GM19463 (cell line): ENCODE results near the gene LASP1.
"Not testable (repeated sequence)": the region's sequence is repeated elsewhere in the genome, so short reads cannot be mapped to it uniquely, and the experiment has no call there.

ENCODE experiments used
- ATAC-seq: cut with Tn5 transposase; IDR thresholded peaks from one replicate; pipeline ENCODE4 v1.9.1; 2021; ENCODE audit warnings: mild to moderate bottlenecking, moderate library complexity; ENCODE audit not compliant: unreplicated experiment

The LASP1 gene

DNA sequence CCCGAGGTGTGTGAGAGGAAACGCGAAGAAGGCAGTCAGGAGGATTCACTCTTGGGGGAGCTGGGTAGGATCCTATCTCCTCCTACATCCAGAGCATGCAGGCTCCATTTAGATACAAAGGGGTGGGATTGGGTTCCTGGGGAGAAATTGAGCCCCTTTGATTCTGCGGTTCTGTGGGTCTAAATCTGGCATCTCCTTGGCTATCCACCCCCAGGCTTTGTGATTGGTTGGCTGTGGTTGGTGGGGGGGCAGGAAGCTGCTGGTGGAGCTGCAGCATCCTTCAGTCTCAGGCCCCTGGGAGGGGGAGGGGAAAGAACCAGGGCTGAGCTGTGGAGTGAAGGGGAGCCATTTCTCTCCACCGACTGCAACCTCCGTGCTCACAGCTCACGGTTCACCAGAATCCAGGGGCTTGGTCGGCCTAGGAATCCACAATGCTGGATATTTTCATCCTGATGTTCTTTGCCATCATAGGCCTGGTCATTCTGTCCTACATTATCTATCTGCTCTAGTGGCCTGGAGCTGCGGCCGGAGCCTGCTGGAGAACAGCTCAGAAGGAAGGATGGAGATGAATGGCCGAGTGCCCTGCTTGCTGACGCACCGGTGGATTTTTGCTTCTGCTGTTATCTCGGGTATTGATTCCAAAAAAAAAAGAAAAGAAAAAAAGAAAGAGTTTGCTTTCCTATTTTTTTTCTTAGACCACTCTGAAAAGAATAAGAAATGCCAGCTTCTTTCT, 55.6 kb downstream of the LASP1 start, which contains the start of gene LASP1NB:
Gene LASP1NB (plus strand): TSS at position 352 of the 733 bp plus-strand sequence.
- ATAC-seq: no peak

DNA sequence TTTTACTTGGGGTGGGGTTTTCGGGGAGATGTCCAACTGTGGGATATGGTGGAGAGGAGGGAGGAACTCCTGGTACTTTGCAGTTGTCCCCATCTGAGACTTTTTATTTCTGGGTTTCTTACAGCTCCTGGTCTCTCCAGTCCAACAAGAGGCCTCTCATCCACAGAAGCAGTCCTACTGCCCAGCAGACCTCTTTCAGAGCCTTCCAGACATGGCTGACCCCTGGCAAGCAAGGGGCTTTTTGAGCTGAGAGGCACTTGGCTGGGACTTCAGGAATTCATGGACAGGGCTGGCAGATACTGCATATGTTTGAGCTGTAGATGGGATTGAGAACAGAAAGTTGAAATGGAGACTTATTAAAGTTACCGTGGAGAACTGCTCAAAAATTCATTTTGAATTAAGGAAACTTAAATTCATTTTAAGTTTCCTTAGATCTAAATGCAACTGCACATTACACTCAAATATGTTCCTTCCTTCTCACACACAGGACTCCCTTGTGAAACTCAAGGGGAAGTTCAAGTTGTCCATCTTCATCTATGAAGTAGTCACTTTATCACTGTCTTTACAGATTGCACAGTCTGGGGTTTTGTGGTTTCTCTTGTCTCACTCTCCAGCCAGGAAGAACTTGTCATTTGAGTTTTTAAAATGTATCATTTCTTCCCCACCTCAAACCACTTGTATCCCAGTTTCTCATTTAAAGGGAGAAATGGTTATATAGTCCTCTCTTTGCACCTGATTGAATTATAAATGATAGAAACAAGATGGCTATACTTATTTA, 56.6 kb downstream of the LASP1 start:
- no peak for ATAC-seq

DNA sequence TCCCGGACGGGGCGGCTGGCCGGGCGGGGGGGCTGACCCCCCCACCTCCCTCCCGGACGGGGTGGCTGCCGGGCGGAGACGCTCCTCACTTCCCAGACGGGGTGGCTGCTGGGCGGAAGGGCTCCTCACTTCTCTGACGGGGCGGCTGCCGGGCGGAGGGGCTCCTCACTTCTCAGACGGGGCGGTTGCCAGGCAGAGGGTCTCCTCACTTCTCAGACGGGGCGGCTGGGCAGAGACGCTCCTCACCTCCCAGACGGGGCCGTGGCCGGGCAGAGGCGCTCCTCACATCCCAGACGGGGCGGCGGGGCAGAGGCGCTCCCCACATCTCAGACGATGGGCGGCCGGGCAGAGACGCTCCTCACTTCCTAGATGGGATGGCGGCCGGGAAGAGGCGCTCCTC, 60.9 kb downstream of the LASP1 start:
- not testable (repeated sequence) for ATAC-seq

GRCh38 chr17:38933962-38934361, 64.1 kb downstream of the LASP1 start:
- ATAC-seq: not testable (repeated sequence)

DNA sequence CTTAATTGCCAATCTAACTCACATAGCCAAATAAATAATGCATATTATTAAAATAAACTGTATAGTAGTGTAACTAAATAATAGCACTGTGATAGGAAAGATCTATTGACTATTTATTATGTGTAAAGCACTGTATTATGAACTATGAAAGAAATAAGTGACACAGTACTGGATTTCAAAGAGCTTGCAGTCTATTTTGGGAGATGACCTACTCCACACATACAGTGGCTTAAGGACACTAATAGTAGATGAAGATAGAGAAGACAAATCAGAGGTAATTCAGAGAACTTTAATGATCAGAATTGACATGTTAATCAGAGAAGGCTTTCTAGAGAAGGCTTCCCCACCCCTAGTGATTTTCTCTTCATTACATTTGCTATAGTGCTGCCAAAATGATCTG, 70.1 kb downstream of the LASP1 start:
- no peak for ATAC-seq

- ATAC-seq: no peak
These were observed 70.5 kb downstream of the LASP1 start for GRCh38 chr17:38940404-38940803.

DNA sequence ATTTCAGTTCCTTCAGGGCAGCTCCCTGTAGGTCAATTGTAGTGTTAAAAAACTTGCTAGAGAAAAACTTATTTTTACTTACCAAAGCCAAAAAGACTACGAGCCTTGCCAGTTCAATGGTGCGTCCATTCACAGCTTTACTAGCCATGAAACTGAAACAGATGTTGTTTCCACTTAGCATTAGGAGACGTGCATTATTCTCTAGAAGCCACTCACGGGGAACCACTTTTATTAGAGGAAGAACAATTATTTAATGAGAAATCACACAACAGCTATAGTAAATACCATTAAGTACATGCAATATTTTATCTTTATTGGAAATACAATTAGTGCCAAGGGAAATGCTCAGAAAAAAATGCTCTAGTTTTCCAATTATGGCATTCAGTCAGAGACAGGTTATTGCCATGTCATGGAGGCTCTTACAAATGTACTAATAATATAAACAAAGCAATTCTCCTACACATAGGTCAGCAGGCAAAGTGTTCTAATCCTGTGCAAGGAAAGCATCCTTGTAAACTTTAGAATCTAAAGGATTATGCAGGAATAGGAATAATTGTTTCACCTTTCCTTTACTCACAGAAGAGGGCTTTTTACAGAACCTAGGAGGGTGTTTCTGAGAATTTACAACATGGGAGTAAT, 73.0 kb downstream of the LASP1 start:
- no peak for ATAC-seq

DNA sequence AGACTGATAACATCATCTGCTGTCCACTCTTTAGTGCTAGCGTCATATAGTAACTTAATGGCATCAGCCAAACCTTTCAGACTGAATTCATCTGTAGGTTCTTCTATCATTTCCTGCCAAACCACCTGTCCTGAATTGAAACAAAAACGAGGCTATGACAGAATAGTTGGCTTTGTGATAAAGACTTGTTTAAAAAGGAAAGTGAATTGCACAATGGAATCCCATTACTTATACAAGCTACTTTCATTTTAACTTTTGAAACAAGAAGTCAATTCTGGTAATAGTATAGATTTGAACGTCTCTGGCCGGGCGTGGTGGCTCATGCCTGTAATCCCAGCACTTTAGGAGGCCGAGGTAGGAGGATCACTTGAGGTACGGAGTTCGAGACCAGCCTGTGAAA, 73.7 kb downstream of the LASP1 start:
- ATAC-seq: no peak

GRCh38 chr17:38947189-38947588, 77.3 kb downstream of the LASP1 start:
- ATAC-seq: no peak

DNA sequence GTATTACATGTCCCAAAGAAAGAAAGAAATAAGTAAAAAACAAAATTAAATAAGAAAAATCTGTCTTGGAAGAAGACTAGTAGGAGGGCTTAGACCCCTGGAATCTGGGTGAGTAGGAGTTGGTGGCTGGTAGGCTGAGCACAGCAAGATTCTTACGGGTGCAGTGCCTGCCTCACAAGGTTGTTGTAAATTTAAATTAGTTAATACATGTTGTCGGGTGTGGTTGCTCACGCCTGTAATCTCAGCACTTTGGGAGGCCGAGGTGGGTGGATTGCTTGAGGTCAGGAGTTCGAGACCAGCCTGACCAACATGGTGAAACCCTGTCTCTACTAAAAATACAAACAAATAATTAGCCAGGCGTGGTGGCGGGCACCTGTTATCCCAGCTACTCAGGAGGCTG, 83.9 kb downstream of the LASP1 start:
- ATAC-seq: not testable (repeated sequence)

DNA sequence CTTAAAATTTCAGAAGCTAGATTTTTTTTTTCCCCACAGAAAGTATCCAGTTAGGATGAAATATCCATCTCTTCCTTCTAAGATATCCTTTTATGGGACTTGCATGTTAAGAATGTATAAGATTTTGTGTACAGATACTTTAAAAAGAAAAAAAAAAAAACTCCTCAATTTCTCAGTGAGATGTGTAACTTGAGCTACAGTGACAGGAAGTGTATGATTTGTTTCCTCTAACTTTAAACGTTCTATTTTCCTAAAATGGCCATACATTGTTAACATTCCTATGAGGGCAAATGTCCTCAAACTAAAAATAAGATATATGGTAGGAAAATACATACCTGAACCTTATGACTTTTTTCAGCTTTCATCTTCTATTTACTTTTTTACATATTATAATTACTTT, 88.5 kb downstream of the LASP1 start:
- no peak for ATAC-seq

GRCh38 chr17:38958756-38959155, 88.9 kb downstream of the LASP1 start:
- no peak for ATAC-seq

- ATAC-seq: no peak
These were observed 89.7 kb downstream of the LASP1 start for GRCh38 chr17:38959508-38959907.

DNA sequence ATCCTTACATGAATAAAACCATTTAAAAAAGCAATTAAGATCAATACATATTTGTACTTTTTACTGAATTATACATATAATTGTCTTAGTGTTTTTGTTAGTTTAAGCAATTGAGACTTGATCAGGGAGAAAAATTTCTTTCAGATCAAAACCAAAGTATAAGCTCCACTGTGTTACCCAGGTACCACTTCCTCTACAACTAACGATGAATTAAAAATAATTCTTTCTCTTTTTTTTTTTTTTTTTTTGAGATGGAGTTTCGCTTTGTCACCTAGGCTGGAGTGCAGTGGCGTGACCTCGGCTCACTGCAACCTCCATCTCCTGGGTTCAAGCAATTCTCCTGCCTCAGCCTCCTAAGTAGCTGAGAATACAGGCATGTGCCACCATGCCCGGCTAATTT, 90.5 kb downstream of the LASP1 start:
- no peak for ATAC-seq

DNA sequence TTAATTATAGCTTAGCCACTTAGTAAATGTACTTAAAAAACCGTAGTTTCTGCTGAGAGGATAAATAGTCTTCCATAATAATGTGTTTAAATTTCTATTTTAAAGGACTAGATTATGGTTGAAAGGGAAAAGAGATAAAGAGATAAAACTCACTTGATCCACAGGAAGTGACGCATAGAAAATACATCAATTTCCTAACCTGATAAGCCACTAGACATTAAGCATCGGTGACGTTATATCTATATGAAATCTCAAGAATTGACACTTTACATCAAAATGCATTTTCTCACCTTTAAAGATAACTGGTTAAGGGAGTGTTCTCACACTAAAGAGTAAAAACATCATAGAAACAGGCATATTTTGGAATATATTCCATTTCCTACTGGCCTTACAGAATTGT, 91.6 kb downstream of the LASP1 start:
- ATAC-seq: no peak

- no peak for ATAC-seq
These were observed 97.5 kb downstream of the LASP1 start, which contains the start of gene FBXO47 for GRCh38 chr17:38967290-38967738. TSS of gene FBXO47 (minus strand) at chr17:38967403. CDS start at chr17:38963025, 4,378 bp downstream.

- no peak for ATAC-seq
These were observed 99.4 kb downstream of the LASP1 start for GRCh38 chr17:38969281-38969680.

DNA sequence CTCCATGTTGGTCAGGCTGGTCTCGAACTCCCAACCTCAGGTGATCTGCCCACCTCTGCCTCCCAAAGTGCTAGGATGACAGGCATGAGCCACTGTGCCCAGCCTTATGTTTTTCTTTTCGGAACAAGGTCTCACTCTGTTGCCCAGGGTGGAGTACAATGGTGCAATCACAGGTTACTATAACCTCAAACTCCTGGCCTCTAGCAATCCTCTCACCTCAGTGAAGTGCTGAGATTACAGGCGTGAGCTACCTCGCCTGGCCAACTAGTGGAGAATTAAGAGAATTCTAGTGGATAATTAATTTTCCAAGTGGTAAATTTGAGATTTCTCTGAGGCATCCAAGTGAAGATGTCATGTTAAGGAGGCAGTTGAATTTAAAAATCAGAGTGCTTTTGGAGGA, 100.3 kb downstream of the LASP1 start:
- no peak for ATAC-seq

DNA sequence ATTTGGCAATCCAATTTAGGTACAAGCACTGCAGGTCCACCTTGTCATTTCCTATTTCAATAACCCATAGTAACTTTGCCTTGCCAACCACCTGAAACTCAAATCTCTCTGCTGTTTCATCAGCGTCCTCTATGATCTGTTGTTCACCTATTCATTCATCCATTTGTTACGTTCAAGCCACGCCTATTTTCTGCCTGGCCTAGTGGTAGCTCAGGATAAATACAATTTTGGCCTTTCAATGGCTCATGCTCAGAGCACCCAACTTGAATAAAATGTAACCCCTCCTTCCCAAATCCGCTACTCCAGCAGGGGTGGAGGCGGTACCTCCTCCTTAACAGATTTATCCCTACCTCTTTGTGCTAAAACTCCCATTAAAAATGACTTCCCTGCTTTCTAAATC, 100.9 kb downstream of the LASP1 start:
- no peak for ATAC-seq
